ENCODE measurements around the gene SDHAF3.

Gene SDHAF3

DNA sequence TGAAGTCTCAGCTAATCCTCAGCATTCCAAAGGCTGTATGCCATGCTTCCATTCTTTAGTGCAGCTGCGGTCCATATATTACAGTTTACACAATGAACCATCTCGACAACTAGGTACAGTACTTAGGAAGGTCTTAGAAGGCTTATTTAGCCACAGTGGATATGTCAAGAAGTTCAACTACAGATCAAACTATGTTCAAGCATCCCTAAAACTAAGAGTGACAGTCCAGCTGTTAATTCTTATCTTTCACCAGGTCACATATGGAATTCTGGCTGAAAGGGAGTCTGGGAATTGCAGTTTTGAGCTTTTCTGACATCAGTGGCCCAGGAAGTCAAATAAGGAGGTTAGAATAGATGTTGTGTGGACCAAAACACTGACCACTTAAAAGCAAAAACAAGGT is 106.8 kb downstream of the SDHAF3 start:
- no peak for DNase-seq

GRCh38 chr7:97226541-97226940 is 109.0 kb downstream of the SDHAF3 start:
- no peak for DNase-seq

Measured in KG1 (cell line).